Measurements from ENCODE around the gene BPIFB1. TPM values are rescaled to one million over a fixed set of nuclear protein-coding genes. Genes with fewer than 3 reads are reported as not detected.

Gene BPIFB1
- total RNA-seq, 4 donors from 2014 or later, result not detected

- Histone ChIP-seq H3K36me3 (no peaks in the 10 kb centered on the region), H3K4me1 (peaks cover 0 to 6% (median 5%) of the 10 kb centered on the region in 4 donors), H3K4me3 (no peak overlapping the region), H3K9me3 (no peaks in the 10 kb centered on the region), H3K27me3 (peaks cover 0 to 26% (median 0%) of the 10 kb centered on the region in 4 donors), H3K27ac (replicated peaks in 1 of 4) (no peak overlapping the region)
- intact Hi-C loops (cut with DNase I), result no loop called here
- WGBS, result 78% methylated on average over 11 of the region's 11 CpGs
- TF ChIP-seq POLR2A (IDR thresholded peaks at IDR 0.05; ENCODE audit: low read depth), result no peak
- TF ChIP-seq CTCF (IDR thresholded peaks at IDR 0.05), result no peak
- no peak for TF ChIP-seq POLR2AphosphoS5 (IDR thresholded peaks at IDR 0.05)
- TF ChIP-seq EP300 (IDR thresholded peaks at IDR 0.05), result no peak
- no peak for DNase-seq (ENCODE audit: extremely low spot score)
These were observed 18.3 kb downstream of the BPIFB1 start for GRCh38 chr20:33301192-33301930.

- intact Hi-C loops (cut with DNase I), result no loop called here
- TF ChIP-seq EP300 (IDR thresholded peaks at IDR 0.05) (no peak), POLR2AphosphoS5 (IDR thresholded peaks at IDR 0.05) (no peak), POLR2A (IDR thresholded peaks at IDR 0.05; ENCODE audit: low read depth) (no peak), CTCF (IDR thresholded peaks at IDR 0.05) (no peak)
- Histone ChIP-seq H3K27me3 (peaks cover 0 to 29% (median 0%) of the 10 kb centered on the region in 4 donors), H3K4me3 (no peak overlapping the region), H3K27ac (replicated peaks in 1 of 4) (no peak overlapping the region), H3K9me3 (no peaks in the 10 kb centered on the region), H3K36me3 (no peaks in the 10 kb centered on the region), H3K4me1 (peaks cover 0 to 6% (median 5%) of the 10 kb centered on the region in 4 donors)
- DNase-seq (ENCODE audit: extremely low spot score), result no peak
- 86% methylated on average over 6 of the region's 6 CpGs for WGBS
These were observed 20.6 kb downstream of the BPIFB1 start for GRCh38 chr20:33303595-33303994.

- Histone ChIP-seq H3K27me3 (peaks cover 0 to 29% (median 0%) of the 10 kb centered on the region in 4 donors), H3K27ac (replicated peaks in 1 of 4) (no peak overlapping the region), H3K36me3 (no peaks in the 10 kb centered on the region), H3K4me3 (no peak overlapping the region), H3K4me1 (peaks cover 0 to 3% (median 3%) of the 10 kb centered on the region in 4 donors), H3K9me3 (no peaks in the 10 kb centered on the region)
- 93% methylated on average over 5 of the region's 10 CpGs for WGBS
- no peak for DNase-seq (ENCODE audit: extremely low spot score)
- intact Hi-C loops (cut with DNase I), result no loop called here
- TF ChIP-seq CTCF (IDR thresholded peaks at IDR 0.05) (no peak), POLR2AphosphoS5 (IDR thresholded peaks at IDR 0.05) (no peak), EP300 (IDR thresholded peaks at IDR 0.05) (no peak), POLR2A (IDR thresholded peaks at IDR 0.05; ENCODE audit: low read depth) (no peak)
These were observed 21.0 kb downstream of the BPIFB1 start for GRCh38 chr20:33304046-33304445.

GRCh38 chr20:33305589-33306057, 22.6 kb downstream of the BPIFB1 start:
- intact Hi-C loops (cut with DNase I), result no loop called here
- TF ChIP-seq CTCF (IDR thresholded peaks at IDR 0.05), result no peak
- Histone ChIP-seq H3K4me3 (no peak overlapping the region), H3K27me3 (peaks cover 0 to 18% (median 0%) of the 10 kb centered on the region in 4 donors), H3K36me3 (no peaks in the 10 kb centered on the region), H3K9me3 (no peaks in the 10 kb centered on the region), H3K4me1 (no peaks in the 10 kb centered on the region), H3K27ac (replicated peaks in 1 of 4) (no peak overlapping the region)
- DNase-seq (ENCODE audit: extremely low spot score), result no peak
- WGBS, result 54% methylated on average over 4 of the region's 5 CpGs

Data from esophagus muscularis mucosa (tissue), 4 donors.